ENCODE data around the gene PCDHB1. TPM values are rescaled to one million over a fixed set of nuclear protein-coding genes. Genes with fewer than 3 reads are reported as not detected.
"Not testable (repeated sequence)": the region's sequence is repeated elsewhere in the genome, so short reads cannot be mapped to it uniquely, and the experiment has no call there.

Gene PCDHB1
- total and polyA plus RNA-seq, 9 of the 15 experiments (the other 6 are each of a cell fraction or from before 2014, with no cell fraction given): not detected

DNA sequence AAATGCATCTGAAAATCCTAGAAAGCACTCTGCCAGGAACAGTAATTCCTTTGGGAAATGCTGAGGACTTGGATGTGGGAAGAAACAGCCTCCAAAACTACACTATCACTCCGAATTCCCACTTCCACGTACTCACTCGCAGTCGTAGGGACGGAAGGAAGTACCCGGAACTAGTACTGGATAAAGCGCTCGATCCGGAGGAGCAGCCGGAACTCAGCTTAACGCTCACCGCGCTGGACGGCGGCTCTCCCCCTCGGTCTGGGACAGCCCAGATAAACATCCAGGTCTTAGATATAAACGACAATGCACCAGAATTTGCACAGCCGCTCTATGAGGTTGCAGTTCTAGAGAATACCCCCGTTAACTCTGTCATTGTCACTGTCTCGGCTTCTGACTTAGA, 49.9 kb downstream of the PCDHB1 start:
- no peaks in the 10 kb centered on the region for H3K4me1 ChIP-seq (replicated peaks in 1 of 2; ENCODE audit: control insufficient read depth in 2 of 2, insufficient read depth in 2 of 2, low read length in 2 of 2)
- 17% methylated on average over 20 of the region's 20 CpGs for WGBS (ENCODE audit: insufficient coverage, low coverage, missing lambda C conversion rate)
- ChIA-PET POLR2A (interaction anchor here (0.6 to 0.7 kb wide), 2 partner anchors 15 to 263 kb away, joined by 3 to 4 read pairs; no protein-coding TSS in a partner anchor), CTCF (ENCODE audit: low intra/inter-chr PET ratio) (no interaction called here)
- no peak overlapping the region for H2AFZ ChIP-seq (ENCODE audit: low read depth, low read length)
- in situ Hi-C loops (cut with MboI) (no loop called here), intact Hi-C loops (cut with micrococcal nuclease) (no loop called here)
- DNase-seq (ENCODE audit: extremely low read depth in 1 of 4, low spot score in 3 of 4) (no peak), FAIRE-seq (no peak), ATAC-seq (no peak)
- no peak overlapping the region for H3K4me3 ChIP-seq
- TF ChIP-seq NR1H2 (CRISPR knock-in tag; IDR thresholded peaks at IDR 0.05) (no peak), PPARD (CRISPR knock-in tag; IDR thresholded peaks at IDR 0.05) (no peak), ZBTB8A (IDR thresholded peaks at IDR 0.05; ENCODE audit: partially characterized antibody) (no peak), POLR2AphosphoS5 (IDR thresholded peaks at IDR 0.05; ENCODE audit: control insufficient read depth, insufficient read depth, low read depth, low read length) (no peak), EWSR1 (IDR thresholded peaks at IDR 0.05; ENCODE audit: borderline replicate concordance, low read depth, partially characterized antibody) (no peak)
- H3K9me3 ChIP-seq (replicated peaks; ENCODE audit: control insufficient read depth, insufficient read depth, low read depth, low read length): no peaks in the 10 kb centered on the region
- H3K27me3 ChIP-seq (ENCODE audit: control insufficient read depth in 2 of 2, insufficient read depth in 2 of 2, low read length in 2 of 2): no peaks in the 10 kb centered on the region
- H3K9ac ChIP-seq (ENCODE audit: insufficient read depth in 1 of 2, low read depth in 2 of 2, low read length in 2 of 2): no peak overlapping the region
- H3K9me1 ChIP-seq (ENCODE audit: control insufficient read depth, insufficient read depth, low read length): no peaks in the 10 kb centered on the region
- no peak overlapping the region for H3K27ac ChIP-seq (ENCODE audit: extremely low read depth, low read depth, low read length)
- H3K79me2 ChIP-seq (ENCODE audit: control insufficient read depth, insufficient read depth, low read length): no peaks in the 10 kb centered on the region
- H3K4me2 ChIP-seq (ENCODE audit: insufficient read depth, low read length): no peak overlapping the region
- H4K20me1 ChIP-seq (replicated peaks; ENCODE audit: control insufficient read depth, insufficient read depth, low read length): no peaks in the 10 kb centered on the region
- no TSS peak for BruUV-seq (replicated peaks)
- H3K36me3 ChIP-seq (ENCODE audit: control insufficient read depth, insufficient read depth, low read length): no peaks in the 10 kb centered on the region

DNA sequence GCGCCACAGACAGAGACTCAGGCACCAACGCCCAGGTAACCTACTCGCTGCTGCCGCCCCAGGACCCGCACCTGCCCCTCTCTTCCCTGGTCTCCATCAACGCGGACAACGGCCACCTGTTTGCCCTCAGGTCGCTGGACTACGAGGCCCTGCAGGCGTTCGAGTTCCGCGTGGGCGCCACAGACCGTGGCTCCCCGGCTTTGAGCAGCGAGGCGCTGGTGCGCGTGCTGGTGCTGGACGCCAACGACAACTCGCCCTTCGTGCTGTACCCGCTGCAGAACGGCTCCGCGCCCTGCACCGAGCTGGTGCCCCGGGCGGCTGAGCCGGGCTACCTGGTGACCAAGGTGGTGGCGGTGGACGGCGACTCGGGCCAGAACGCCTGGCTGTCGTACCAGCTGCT, 50.9 kb downstream of the PCDHB1 start:
- H3K9me3 ChIP-seq (replicated peaks; ENCODE audit: control insufficient read depth, insufficient read depth, low read depth, low read length); ATAC-seq; H3K9me1 ChIP-seq (ENCODE audit: control insufficient read depth, insufficient read depth, low read length); H4K20me1 ChIP-seq (replicated peaks; ENCODE audit: control insufficient read depth, insufficient read depth, low read length); H3K4me3 ChIP-seq; H3K27ac ChIP-seq (ENCODE audit: extremely low read depth, low read depth, low read length); H3K79me2 ChIP-seq (ENCODE audit: control insufficient read depth, insufficient read depth, low read length); BruUV-seq (replicated peaks); in situ Hi-C loops (cut with MboI); H3K27me3 ChIP-seq (ENCODE audit: control insufficient read depth in 2 of 2, insufficient read depth in 2 of 2, low read length in 2 of 2); H2AFZ ChIP-seq (ENCODE audit: low read depth, low read length); POLR2A ChIA-PET; H3K4me2 ChIP-seq (ENCODE audit: insufficient read depth, low read length); intact Hi-C loops (cut with micrococcal nuclease); FAIRE-seq; H3K4me1 ChIP-seq (replicated peaks in 1 of 2; ENCODE audit: control insufficient read depth in 2 of 2, insufficient read depth in 2 of 2, low read length in 2 of 2); H3K36me3 ChIP-seq (ENCODE audit: control insufficient read depth, insufficient read depth, low read length); CTCF ChIA-PET (ENCODE audit: low intra/inter-chr PET ratio); DNase-seq (ENCODE audit: extremely low read depth in 1 of 4, low spot score in 3 of 4); H3K9ac ChIP-seq (ENCODE audit: insufficient read depth in 1 of 2, low read depth in 2 of 2, low read length in 2 of 2): not testable (repeated sequence)
- WGBS (ENCODE audit: insufficient coverage, low coverage, missing lambda C conversion rate): 2% methylated on average over 11 of the region's 39 CpGs

DNA sequence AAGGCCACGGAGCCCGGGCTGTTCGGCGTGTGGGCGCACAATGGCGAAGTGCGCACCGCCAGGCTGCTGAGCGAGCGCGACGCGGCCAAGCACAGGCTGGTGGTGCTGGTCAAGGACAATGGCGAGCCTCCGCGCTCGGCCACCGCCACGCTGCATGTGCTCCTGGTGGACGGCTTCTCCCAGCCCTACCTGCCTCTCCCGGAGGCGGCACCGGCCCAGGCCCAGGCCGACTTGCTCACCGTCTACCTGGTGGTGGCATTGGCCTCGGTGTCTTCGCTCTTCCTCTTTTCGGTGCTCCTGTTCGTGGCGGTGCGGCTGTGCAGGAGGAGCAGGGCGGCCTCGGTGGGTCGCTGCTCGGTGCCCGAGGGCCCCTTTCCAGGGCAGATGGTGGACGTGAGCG, 51.3 kb downstream of the PCDHB1 start:
- WGBS (ENCODE audit: insufficient coverage, low coverage, missing lambda C conversion rate): 4% methylated on average over 14 of the region's 38 CpGs
- H3K9ac ChIP-seq (ENCODE audit: insufficient read depth in 1 of 2, low read depth in 2 of 2, low read length in 2 of 2); BruUV-seq (replicated peaks); H3K4me1 ChIP-seq (replicated peaks in 1 of 2; ENCODE audit: control insufficient read depth in 2 of 2, insufficient read depth in 2 of 2, low read length in 2 of 2); CTCF ChIA-PET (ENCODE audit: low intra/inter-chr PET ratio); H3K79me2 ChIP-seq (ENCODE audit: control insufficient read depth, insufficient read depth, low read length); H3K27ac ChIP-seq (ENCODE audit: extremely low read depth, low read depth, low read length); FAIRE-seq; ATAC-seq; DNase-seq (ENCODE audit: extremely low read depth in 1 of 4, low spot score in 3 of 4); H3K9me3 ChIP-seq (replicated peaks; ENCODE audit: control insufficient read depth, insufficient read depth, low read depth, low read length); H2AFZ ChIP-seq (ENCODE audit: low read depth, low read length); H3K4me2 ChIP-seq (ENCODE audit: insufficient read depth, low read length); H3K4me3 ChIP-seq; POLR2A ChIA-PET; H3K36me3 ChIP-seq (ENCODE audit: control insufficient read depth, insufficient read depth, low read length); H3K27me3 ChIP-seq (ENCODE audit: control insufficient read depth in 2 of 2, insufficient read depth in 2 of 2, low read length in 2 of 2); H3K9me1 ChIP-seq (ENCODE audit: control insufficient read depth, insufficient read depth, low read length); in situ Hi-C loops (cut with MboI); H4K20me1 ChIP-seq (replicated peaks; ENCODE audit: control insufficient read depth, insufficient read depth, low read length); intact Hi-C loops (cut with micrococcal nuclease): not testable (repeated sequence)

Measured in K562 (cell line).